ENCODE results near the gene OGFOD2.
"Not testable (repeated sequence)": the region's sequence is repeated elsewhere in the genome, so short reads cannot be mapped to it uniquely, and the experiment has no call there.

The OGFOD2 gene

DNA sequence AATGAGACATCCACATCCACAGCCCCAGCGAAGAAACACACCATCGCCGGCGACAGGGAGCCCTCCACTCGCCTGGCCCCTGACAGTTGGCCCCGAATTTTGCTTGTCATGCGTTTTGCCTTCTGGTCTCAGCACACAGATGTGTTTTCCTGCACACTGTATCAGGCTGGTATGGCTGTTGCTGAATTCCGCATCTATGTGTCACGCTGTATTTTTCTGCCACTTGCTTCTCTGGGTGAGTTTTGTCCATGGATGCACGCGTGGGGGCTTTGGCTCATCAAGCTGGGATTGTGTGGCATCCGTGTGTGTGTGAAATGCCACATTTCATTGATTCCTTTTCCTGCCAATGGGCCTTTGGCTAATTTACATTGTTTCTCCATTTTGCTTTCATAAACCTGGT, 31.9 kb downstream of the OGFOD2 start:
- no peak for DNase-seq

DNA sequence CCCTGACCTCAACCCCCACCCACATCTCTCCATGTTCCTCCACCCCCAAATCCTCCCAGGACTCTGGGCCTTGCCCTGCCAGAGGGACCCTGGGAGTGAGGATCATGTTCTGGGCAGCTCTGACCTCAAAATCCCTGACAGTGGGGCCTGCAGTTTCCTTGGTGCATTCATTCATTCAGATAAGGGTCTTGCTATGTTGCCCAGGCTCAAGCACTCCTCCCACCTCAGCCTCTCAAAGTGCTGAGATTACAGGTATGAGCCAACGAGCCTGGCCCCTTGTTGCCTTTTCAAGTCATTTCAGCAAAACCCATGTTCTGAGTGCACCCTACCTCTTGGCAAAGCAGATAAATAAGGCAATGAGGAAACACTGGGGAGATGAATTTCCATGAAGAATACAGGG, 35.1 kb downstream of the OGFOD2 start:
- no peak for DNase-seq

DNA sequence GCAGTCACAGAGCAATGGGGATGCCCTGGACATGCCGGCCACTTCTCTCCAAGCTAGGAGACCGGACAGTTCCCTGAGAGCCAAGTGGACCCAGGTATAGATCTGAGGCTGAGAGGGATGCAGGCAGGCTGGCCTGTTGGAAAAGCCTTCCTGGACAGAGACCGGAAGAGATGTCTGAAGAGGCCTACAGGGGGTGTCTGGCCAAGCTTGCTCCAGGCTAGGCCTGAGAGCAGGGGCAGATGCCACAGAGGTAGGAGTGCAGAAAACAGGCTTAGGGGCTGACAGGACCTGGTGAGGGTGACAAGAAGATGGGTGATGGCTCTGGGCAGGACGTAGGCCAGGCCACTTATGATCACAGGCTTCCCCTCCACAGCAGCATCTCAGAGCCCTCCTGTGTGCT, 35.6 kb downstream of the OGFOD2 start:
- DNase-seq: no peak

DNA sequence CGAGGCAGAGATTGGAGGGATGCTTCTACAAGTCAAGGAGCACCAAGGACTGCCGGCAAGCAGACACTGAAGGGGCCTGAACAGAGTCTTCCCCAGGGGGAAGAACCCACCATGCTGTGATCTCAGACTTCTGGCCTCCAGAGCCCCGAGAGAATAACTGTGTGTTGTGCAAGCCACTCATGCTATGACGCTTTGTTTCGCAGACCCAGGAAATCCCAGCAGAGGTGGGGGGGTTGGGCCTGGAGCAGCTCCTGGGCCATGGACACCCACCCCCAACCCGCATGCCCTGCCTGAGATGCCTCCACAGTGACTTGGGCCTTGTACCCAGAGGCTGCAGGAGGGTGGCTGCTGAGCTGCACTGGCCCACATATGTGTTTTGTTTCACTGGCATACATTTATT, 36.7 kb downstream of the OGFOD2 start:
- DNase-seq: no peak

DNA sequence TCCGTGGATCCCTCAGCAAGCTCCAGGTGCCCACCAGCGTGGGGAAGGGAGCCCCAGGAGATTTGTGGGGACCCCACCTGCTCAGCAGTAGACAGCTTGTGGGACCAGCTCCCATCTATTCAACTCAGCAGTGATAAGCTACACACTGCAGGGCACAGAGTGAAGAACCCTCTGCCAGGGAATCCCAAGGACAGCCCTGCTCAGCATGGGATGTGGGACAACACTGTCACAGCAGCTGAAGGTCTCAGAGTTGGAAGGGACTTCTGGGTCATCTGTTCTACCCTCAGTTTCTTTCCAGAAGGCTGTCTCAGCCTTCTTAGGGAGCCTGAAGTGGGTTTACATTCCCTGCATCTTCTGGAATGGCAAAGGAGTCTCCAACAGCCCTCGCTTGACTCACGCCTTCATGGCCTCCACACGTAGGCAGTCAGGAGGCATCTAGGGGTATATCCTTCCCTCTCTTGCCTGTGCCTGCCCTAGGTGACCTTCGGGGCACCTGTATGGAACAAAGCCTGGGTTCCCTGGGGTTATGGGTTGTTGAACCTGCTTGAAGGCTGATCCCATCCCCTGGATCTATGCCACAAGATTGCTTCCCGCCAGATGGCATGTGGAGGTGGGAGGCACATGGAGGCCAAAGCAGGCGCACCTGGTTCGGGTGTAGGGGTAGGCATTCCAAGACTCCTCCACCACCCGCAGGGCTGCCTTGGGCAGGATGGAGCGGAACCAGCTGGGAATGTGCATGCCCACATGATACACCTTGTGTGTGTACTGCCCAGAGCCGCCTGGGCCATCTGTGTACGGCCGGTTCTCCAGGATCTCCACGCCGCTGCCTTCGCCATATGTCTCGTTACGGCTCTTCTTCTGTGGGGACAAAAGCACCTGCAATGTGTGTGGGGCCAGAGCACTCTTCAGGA, 38.4 kb downstream of the OGFOD2 start:
- DNase-seq: no peak

DNA sequence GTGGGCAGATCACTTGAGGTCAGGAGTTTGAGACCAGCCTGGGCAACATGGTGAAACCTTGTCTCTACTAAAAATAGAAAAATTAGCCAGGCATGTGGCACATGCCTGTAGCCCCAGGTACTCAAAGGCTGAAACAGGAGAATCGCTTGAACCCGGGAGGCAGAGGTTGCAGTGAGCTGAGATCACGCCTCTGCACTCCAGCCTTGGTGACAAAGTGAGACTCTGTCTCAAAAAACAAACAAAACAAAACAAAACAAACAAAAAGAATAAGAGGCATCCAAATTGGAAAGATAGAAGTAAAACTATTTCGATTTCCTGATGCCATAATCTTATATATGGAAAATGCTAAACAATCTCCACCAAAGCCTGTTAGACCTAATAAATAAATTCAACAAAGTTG, 39.4 kb downstream of the OGFOD2 start:
- DNase-seq: not testable (repeated sequence)

DNA sequence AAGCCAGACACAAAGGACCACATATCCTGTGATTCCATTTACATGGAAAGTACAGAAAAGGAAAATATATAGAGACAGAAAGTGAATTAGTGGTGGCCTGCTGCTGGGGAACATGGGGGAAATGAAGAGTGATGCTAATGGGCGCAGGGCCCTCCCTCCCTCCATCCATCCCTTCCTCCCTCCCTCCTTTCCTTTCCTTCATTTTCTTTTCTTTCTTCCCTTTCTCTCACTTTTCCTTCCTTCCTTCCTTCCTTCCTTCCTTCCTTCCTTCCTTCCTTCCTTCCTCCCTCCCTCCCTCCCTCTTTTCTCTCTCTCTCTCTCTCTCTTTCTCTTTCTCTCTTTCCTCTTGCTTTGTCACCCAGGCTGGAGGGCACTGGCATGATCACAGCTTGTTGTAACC, 42.7 kb downstream of the OGFOD2 start:
- no peak for DNase-seq

DNA sequence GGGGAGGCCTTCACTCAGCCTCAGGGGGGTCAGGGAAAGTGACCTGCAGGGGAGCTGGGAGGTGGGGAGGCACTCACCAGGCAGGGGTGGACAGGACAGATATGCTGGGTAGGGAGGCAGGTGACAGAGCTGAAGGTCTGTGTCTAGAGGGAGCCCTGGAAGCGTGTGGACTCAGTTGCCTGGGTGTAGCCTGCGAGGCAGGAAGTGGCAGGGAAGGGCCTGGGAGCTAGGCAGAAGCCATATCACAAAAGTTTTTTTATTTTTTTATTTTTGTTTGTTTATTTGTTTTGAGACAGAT, 44.7 kb downstream of the OGFOD2 start:
- no peak for DNase-seq

DNA sequence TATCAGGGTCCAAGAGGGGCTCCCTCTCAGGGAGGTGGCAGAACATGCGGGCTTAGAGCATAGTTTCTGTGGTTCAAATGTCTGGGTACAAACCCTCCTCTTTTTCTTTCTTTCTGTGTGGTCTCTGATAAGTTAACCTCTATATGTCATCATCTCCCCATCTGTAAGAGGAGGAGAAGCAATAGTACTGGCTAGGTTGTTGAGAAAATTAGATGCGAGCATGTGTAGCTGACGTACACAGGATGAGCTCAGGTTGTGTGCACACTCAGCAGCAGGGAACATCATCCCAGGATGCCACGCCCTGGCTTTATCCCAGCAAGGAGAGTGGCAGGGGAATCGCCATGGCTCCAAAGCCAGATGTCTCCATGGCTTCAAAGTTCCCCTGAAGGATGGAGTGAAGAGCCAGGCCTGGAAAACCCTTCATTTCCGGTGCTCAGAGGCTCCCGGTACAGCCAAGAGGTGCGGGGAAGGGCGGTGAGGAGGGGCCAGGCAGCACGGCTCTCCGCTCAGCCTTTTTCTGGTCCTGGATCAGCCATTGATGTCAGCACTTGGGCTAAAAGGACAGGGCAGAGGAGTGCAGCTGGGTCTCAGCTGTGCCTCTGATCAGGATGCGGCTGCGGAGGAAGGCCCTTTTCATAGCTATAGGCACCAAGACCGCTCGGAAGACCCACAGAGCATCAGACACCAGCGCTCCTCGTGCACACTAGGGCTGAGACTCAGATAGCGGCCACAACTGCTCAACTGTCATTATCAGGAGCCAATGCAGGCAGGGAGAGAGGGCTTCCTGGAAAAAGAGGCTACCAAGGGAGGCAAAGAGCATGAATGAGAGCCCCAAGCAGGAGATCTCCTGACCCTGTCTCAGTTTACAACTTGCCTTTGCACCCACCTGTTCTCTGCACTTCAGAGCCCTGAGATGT, 46.9 kb downstream of the OGFOD2 start:
- DNase-seq: no peak

DNA sequence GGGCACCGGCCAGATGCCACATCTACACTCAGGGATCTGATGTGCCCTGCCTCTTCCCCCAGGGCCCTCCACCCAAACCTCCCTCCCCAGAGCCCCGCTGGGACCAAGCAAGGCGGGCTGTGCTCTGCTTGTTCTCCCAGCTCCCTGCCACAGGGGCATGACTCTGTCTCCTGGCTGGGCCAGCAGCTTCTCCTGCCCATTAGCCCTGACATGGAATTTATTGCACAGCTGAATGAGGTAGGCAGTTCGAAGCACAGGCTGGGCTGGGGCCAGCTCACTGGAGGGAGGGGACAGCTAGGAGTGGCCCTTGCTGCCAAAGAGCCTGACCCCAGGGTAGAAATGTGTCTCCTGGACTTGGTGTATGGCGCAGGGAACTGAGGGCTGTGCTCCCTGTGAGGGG, 47.8 kb downstream of the OGFOD2 start:
- DNase-seq: no peak

DNA sequence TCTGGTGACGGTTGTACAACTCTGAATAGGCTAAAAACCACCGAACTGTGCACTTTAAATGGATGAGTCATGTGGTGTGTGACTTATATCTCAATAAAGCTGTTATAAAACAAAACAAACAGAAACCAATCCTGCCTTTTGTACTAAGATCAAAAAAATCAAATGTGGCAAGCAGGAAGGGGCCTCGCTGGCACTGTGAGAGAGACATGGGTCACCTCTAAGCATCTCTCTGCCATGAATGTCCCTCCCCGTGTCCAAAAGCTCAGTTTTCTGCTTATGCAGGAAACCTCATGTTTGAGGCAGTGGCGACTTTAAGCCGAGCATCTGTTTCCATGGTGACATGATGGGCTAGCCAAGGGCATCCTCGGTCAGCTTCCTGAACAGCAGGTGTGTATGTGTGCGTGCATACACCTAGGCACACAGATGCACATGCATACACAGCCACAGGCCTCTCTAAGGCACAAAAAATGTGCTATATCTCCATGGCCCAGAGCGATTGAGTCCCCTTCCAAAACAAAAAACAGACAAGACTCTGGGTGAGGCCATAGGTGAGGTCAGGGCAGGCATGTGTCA, 49.9 kb downstream of the OGFOD2 start:
- DNase-seq: peak in 1 of 5 donors; percentile 33

DNA sequence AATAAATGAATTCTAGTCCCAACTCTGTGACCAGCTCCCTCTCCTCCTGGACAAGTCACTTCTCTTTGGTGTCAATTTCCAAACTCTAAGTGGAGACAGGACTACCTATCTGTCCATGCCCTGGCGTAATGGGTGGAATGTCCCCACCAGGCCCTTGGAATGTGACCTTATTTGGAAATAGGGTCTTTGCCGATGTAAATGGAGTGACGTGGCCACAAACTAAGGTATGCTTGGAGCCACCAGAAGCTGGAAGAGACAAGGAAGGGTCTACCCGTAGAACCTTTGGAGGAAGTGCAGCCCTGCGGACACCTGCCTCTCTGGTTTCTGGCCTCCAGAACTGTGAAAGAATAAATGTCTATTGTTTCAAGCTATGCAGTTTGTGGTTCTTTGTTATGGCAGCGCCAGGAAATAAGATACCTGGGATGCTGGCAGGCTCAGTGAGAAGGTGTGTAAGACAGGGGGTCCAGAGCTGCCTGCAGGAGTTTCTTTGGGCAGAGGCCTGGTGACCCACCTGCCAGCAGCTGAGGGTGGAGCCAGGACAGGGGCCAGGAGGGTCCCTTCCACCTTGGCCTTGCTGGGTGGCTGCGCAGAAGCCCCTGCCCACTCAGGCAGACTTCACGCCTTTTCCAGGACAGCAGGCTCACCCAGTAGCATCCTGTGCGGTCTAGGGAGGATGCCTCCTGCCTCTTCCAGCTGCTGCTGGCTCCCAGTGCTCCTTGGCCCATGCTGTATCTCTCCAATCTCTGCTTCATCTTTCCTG, 51.2 kb downstream of the OGFOD2 start:
- DNase-seq: no peak

DNA sequence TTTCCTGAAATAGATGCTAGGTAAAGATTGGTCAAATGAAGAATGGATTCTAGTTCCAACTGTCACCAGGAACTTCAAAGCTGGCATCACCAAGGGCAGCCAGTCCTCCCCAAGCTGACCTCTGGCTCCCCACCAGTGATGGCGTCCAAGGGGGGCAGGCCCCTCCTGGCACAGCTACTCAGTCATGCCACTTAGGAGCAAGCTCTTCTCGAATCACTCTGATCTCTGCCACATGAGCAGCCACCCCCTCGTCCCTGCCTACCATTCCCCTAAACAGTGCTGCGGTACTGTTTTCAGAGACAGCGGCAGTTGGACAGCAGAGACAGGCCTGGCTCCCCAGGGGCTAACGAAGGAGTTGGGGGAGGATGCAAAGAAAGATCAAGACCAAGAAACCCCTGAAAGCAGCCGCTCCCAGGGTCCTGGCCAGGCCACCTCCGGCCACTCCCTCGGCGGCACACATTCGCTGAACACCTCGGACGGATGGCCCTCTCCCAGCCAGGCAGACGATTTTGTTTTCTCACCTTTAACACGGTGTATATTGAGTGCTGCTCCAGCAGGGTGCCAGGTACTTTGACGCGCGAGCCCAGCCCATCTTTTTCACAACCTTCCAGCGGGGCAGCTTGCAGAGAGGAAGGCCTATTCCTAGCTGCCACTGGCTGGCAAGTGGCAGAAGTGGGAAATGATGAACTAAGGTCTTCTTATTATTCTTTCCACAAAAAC, 52.8 kb downstream of the OGFOD2 start:
- no peak for DNase-seq

DNA sequence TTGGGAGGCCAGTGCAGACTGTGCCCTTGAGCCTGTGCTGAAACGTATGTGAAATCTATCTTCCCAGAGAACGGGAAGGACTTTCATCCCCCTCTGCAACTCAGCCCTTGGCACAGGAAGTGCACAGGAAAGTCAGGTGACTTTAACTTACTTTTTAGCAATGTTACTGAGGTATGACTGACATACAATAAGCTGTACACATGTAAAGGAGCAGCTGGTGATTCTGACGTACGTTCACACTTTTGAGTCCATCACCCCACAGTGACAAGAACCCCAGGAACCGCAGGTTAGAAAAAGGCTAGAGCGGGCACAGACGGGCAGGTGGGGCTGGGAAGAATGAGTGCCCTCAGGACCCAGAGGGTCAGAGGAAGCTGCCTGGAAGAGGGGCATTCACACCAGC, 53.4 kb downstream of the OGFOD2 start:
- DNase-seq: no peak

DNA sequence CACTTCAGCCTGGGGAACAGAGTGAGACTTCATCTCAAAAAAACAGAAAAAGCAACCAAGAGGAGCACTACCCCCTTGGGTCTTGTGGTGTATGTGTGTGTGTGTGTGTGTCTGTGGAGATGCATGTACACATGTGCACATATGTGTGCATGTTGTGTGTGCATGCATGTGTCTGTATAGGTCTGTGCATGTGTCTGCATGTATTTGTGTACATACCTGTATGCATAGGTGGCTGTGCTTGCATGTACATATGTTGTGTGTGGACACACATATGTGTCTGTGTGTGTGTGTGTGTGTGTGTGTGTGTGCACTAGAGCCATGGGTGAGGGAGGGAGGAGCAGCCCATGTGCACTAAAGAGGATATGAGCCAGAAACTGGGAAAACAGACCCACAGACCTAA, 54.5 kb downstream of the OGFOD2 start:
- DNase-seq: no peak
